DMS153 (cell line): ENCODE data around the gene IL17A.

Source experiments
- DNase-seq: peaks from one replicate; lab custom pipeline; 2025; lab: John Stamatoyannopoulos, UW

Gene IL17A

DNA sequence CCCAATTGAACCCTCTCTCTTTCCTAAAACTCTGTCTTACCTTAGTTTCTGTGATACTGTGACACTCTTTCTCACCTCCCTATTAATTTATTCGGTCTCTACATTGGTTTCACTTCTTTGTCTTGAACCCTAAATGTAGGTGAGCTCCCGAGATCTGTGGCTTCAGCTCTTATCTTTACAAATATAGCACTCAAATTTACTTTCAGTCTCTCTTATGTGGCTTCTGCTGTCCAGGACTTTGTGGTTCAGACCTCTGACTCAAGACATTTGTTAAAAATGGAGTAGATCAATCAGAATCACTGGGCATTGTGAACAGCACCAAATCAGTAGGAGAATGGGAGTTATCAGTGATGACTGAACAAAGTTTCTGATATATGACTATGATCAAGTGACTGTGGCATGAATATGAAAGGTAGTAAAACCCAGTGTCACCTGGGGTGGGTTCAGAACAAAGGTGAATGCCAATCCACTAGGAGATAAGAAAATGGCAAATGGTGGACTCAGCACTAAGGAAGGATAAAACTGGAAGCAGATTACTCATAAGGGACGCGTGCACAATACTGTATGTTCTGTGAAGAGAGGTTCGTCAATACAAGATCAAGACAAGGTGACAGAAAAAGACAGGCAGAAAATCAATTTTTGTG lies 30.9 kb downstream of the IL17A start:
- no peak for DNase-seq

DNA sequence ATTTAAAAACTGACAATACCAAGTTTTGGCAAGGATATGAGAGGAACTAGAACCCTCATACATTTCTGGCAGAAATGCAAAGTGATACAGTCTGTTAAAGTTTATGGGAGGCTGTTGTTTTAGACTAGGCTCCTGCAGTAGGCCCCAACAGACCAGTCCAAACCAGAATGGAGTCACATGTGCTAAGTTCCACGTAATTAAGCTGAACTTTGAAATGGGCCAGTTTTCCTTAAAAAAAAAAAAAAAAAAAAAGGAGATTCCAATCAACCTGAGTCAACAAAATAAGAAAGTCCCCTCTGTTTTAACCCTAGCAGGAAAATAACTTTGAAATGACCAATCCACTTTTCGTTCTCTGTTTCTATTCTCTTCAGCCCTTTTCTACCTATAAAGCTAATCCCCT lies 31.6 kb downstream of the IL17A start:
- no peak for DNase-seq

DNA sequence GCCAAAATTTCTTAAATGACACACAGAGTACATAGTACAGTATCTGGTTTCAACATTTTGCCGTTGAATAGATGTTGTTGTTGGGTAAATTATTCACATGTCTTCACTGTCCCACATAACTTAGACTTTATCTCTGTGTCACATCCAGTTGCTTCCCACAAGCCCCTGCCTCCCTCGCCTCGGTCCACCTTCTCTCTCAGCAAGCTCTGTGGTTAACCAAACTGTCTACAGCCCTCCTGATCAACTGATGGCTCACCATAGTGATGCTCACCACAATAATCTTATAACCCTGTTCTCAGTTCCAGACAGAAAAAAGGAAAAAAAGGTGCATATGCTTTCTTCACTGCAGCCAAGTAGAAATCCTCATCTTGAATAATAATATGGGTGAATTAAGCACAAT lies 35.1 kb downstream of the IL17A start:
- DNase-seq = no peak

DNA sequence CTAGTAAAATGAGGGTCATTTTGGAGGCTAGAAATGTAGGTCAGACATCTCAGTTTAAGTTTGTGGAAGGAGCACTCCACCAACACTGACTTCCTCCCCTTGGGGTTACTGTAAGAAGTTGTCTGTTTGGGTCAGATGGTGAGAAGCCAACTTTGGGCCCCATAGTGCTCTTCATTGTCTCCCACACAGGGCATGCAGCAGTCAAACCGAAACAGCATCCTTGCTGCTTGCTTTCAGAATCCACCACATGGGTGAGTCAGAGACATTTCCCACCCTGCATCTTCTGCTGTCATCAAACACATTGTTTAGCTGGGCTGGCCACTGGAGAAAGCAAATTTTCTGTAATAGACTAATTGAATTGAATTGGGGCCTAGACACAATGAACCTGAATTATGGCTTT lies 41.3 kb downstream of the IL17A start:
- DNase-seq = no peak

DNA sequence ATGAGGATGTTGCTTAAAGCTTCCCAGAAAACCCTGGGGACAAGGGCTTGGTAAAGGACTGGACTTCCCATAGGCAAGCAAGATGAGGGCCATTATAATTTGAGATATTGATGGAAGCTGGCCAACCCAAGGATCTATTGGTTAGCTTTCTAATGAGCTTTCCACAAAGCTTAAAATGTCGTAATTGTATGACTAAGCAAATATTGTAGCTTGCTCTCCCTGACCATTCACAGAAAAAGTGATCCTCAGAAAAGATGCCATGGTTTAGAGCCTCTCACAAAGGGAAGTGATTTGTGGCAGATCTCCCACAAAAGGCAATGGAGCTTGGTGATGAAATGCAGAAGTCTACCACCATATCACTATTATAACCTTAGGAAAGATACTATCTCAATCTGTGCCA lies 44.5 kb downstream of the IL17A start:
- DNase-seq = no peak

DNA sequence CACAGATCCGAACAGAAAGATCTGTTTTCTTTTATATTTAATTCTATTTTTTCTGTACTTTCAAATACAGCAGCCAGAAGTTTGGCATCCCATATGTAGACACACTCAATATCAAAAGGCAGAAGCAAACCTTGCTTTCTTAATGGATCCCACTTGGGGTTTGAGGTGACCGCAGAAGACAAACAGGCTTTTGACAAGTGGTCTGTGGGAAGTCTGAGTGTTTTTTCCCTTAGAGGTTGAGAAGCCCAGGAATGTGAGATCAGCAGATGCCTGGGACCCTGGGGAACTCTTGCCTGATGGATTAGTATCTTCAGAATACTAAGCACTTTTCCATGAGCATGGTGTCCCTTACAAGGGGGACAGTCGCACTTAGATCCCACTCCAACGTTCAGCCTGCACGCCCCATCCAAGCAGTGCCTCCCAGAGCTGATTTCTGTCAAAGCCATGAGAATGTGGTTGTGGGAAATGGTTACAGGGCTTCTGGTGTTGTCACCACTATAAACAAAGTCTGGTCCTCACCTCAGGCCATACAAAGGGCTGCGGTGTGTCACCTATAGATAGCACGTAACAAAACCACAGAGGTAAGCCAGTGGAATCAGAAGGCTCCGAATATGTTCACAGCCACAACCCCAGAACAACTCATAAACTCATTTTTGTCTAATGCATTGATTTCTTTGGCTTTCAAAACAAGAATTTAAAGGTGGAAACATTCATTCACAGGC lies 45.4 kb downstream of the IL17A start:
- DNase-seq = no peak

DNA sequence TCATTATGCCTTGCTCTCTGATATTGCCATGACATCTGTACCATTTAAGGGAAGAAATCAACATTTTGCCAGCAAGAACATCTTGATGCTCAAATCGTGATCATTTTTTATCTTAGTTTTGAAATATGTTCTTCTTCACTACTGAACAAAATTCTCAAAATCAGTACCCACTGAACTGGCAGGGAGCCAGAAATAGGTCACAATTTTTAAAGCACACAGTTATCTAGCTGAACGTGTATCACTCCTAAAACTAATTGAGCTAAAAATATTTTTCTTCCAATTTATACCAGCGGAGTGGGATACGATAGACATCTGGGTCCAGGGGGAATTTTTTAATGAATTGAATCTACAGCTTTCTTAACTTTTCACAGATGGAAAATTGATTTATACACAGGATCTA lies 46.8 kb downstream of the IL17A start:
- DNase-seq = no peak

DNA sequence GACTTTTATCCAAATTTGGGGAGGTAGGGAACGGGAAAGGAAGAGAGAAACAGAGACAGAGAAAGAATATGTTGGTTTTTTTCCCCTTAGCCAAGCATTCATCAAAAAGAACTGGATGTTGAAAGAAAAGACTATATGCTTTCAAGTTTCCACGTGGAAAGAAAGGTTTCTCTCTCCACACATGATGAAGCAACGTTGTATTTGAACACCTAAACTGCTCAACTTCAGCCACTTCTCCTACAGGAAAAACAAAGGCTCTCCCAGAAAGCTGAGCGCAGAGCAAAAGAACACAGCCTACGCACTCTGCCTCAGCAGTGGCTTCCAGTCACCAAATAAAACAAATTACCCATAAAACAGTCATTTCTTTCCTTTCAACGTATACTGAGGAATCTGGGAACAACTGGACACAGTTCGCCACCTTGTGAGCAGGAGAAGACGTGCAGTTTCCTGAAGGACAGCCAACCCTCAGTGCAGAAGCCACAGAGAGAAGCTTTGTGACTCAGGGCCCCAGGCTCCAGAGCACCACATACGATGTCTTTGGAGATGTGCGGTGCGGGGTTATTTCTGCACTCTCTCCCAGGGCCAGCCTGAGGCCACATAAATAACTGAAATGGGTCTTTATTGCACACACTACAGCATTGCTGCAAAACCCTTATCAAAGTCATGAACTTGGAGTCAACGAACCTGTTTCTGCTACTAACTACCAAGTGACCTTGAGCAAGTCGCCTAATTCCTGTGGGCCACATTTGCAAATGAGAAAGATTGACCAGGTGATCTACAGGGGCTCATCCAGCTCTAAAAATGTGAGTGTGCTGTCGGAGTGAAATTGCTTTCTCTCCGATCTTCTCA lies 48.0 kb downstream of the IL17A start:
- DNase-seq = peak; percentile 19
